IMR-90 (cell line): ENCODE measurements around the gene GRB14.

Experiments
- CEBPB ChIP-seq: IDR thresholded peaks from 2 replicates; pipeline ENCODE4 v1.6.1; 2012; ENCODE audit warnings: low read depth, low read length, improper control_type of control experiment
- CHD1 ChIP-seq: IDR thresholded peaks from 2 replicates; pipeline ENCODE4 v1.6.1; 2012; ENCODE audit warnings: low read depth, low read length, improper control_type of control experiment
- MAZ ChIP-seq: IDR thresholded peaks from 2 replicates; pipeline ENCODE4 v1.6.1; 2012; ENCODE audit warnings: low read depth, mild to moderate bottlenecking, low read length, improper control_type of control experiment, moderate library complexity, borderline replicate concordance
- MXI1 ChIP-seq: IDR thresholded peaks from 2 replicates; pipeline ENCODE4 v1.6.1; 2012; ENCODE audit warnings: low read depth, mild to moderate bottlenecking, low read length, moderate library complexity, borderline replicate concordance
- POLR2A ChIP-seq: IDR thresholded peaks from 2 replicates; pipeline ENCODE4 v1.6.1; 2012; ENCODE audit warnings: mild to moderate bottlenecking, low read depth, low read length
- RAD21 ChIP-seq: IDR thresholded peaks from 2 replicates; pipeline ENCODE4 v1.6.1; 2012; ENCODE audit warnings: low read length, improper control_type of control experiment
- RFX5 ChIP-seq: IDR thresholded peaks from 2 replicates; pipeline ENCODE4 v1.8.0; 2012; ENCODE audit warnings: low read depth, mild to moderate bottlenecking, low read length, moderate library complexity
- SMC3 ChIP-seq: fragments of 150-350 bp; IDR thresholded peaks from 2 replicates; pipeline ENCODE4 v1.6.1; 2016; ENCODE audit warnings: low read depth, mild to moderate bottlenecking, antibody characterized with exemption, low read length, moderate library complexity
- TF ChIP-seq, protein P1 (sequence below): conservative IDR thresholded peaks from 2 replicates; pipeline ENCODE4 v1.5.1; 2012; ENCODE audit warnings: mild to moderate bottlenecking, low read depth, low read length, improper control_type of control experiment
- TF ChIP-seq, protein P2 (sequence below): fragments of 150-350 bp; IDR thresholded peaks from 2 replicates; pipeline ENCODE4 v1.6.1; 2017; ENCODE audit warnings: mild to moderate bottlenecking, antibody characterized with exemption, low read length, low read depth

DNA sequence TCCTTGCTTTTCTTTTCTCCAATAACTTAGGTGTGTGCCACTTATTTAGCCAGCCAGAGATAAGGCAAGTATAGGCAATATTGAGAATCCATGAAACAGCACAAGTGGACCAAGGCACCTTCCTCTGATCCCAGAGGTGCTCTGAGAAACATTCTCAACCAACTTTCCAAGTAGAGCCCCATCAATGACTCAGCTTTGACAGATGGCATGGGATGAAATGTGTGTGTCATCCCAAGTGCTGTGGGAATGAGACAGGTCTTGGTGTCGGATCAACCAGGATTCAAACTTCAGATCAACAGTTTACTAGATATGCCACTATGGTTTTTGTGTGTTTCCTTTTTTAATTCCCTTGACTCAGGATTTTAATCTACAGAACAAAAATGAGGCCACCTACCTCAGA is 164.0 kb downstream of the GRB14 start:
- TF ChIP-seq, protein P1, sequence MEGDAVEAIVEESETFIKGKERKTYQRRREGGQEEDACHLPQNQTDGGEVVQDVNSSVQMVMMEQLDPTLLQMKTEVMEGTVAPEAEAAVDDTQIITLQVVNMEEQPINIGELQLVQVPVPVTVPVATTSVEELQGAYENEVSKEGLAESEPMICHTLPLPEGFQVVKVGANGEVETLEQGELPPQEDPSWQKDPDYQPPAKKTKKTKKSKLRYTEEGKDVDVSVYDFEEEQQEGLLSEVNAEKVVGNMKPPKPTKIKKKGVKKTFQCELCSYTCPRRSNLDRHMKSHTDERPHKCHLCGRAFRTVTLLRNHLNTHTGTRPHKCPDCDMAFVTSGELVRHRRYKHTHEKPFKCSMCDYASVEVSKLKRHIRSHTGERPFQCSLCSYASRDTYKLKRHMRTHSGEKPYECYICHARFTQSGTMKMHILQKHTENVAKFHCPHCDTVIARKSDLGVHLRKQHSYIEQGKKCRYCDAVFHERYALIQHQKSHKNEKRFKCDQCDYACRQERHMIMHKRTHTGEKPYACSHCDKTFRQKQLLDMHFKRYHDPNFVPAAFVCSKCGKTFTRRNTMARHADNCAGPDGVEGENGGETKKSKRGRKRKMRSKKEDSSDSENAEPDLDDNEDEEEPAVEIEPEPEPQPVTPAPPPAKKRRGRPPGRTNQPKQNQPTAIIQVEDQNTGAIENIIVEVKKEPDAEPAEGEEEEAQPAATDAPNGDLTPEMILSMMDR = no peak
- TF ChIP-seq POLR2A (no peak), MXI1 (no peak), RFX5 (no peak), RAD21 (no peak), CEBPB (no peak), CHD1 (no peak), SMC3 (no peak), MAZ (no peak)
- TF ChIP-seq, protein P2, sequence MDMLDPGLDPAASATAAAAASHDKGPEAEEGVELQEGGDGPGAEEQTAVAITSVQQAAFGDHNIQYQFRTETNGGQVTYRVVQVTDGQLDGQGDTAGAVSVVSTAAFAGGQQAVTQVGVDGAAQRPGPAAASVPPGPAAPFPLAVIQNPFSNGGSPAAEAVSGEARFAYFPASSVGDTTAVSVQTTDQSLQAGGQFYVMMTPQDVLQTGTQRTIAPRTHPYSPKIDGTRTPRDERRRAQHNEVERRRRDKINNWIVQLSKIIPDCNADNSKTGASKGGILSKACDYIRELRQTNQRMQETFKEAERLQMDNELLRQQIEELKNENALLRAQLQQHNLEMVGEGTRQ = no peak
